DMS114 treated with DMSO at 0.1 percent for 48 hours (cell line): ENCODE data around the gene MAD1L1.
"Not testable (repeated sequence)": the region's sequence is repeated elsewhere in the genome, so short reads cannot be mapped to it uniquely, and the experiment has no call there.

Experiments used
- DNase-seq: peaks from one replicate; lab custom pipeline; 2025; ENCODE audit not compliant: unreplicated experiment; lab: John Stamatoyannopoulos, UW

The MAD1L1 gene

DNA sequence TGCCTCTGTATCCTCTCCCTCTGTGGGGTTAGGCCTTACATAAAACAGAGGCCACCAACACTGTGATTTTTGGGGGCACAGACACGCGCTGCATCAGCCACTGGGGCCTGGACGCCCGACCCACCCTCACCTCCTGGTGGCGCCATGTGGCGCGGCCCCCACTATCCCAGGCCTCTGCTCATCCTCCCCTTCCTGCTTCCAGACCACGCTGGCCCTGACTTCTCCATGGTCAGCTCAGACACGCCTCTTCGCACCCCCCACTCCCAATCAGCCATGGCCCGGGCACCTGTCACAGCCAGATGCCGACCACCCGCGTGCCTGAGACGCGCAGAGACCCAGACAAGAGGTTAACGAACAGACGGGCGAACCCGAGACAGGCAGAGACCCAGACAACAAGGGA is 298.7 kb downstream of the MAD1L1 start:
- DNase-seq = no peak

GRCh38 chr7:1933066-1933750 is 299.5 kb downstream of the MAD1L1 start:
- DNase-seq = no peak

DNA sequence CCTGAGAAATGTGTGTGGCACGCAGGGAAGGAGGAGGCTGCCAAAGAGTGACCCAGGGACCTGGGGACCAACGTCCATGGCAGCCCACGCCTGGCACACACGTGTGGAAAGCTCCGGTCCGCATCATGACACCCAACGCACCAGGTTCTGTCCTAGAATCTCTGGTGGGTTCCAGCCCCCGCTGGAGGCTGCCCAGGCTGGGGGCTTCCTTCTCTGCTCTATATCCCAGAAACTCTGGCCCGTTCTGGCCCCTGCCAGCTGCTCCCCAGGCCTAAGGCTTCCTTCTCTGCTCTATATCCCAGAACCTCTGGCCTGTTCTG is 300.8 kb downstream of the MAD1L1 start:
- DNase-seq = no peak

DNA sequence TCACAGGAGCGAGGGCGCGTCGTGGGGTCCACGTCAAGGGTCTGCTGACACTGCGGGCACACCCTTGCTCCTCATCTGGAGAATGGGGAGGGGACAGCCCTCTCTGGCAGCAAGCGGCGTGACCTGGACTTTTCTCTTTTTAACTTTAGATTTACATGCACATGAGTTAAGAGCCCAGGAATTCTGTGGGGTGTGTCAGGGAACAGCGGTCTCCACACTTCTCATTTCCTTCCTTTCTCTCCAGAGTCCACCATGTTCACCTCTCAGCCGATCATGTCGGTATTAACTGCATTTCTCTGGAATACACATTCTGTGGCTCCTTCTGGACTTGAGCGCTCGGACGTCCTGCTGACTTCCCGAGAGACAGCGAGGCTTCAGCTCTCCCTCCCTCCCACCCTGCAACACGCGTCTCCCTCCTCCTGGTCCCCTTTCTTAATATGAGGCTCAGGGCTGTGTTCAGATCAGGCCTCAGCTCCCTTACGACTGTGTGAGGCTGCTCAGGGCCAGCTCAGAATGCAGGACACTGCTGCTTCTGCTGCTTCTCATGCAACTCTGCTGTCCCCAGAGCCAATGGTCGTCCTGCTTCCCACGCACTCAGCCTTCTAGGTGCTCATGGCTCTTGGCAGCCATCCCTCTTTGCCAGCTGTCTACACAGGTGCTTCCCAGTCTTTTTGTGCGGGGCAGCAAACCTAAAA is 301.3 kb downstream of the MAD1L1 start:
- no peak for DNase-seq

GRCh38 chr7:1930381-1931065 is 302.2 kb downstream of the MAD1L1 start:
- no peak for DNase-seq

GRCh38 chr7:1929349-1929925 is 303.3 kb downstream of the MAD1L1 start:
- DNase-seq = not testable (repeated sequence)

GRCh38 chr7:1928645-1929348 is 303.9 kb downstream of the MAD1L1 start:
- DNase-seq = no peak

- DNase-seq = no peak
Observed at GRCh38 chr7:1927937-1928644, 304.7 kb downstream of the MAD1L1 start.

DNA sequence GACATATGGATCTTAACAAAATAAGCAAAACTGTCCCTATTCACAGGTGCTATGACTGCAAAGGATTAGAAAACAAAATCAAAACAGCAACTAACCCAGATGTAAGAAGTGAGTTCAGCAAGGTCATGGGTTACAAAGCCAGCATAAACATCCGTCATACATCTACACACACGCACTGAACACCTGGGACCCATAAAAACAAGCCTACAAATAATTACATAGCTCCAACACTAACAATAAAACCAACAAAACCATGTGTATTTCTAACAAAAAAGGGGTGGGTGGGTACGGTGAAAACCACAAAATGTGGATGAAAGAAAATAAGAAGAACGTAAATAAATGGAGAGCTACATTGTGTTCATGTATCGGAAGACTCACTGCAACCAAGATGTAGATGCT is 305.8 kb downstream of the MAD1L1 start:
- DNase-seq = no peak

DNA sequence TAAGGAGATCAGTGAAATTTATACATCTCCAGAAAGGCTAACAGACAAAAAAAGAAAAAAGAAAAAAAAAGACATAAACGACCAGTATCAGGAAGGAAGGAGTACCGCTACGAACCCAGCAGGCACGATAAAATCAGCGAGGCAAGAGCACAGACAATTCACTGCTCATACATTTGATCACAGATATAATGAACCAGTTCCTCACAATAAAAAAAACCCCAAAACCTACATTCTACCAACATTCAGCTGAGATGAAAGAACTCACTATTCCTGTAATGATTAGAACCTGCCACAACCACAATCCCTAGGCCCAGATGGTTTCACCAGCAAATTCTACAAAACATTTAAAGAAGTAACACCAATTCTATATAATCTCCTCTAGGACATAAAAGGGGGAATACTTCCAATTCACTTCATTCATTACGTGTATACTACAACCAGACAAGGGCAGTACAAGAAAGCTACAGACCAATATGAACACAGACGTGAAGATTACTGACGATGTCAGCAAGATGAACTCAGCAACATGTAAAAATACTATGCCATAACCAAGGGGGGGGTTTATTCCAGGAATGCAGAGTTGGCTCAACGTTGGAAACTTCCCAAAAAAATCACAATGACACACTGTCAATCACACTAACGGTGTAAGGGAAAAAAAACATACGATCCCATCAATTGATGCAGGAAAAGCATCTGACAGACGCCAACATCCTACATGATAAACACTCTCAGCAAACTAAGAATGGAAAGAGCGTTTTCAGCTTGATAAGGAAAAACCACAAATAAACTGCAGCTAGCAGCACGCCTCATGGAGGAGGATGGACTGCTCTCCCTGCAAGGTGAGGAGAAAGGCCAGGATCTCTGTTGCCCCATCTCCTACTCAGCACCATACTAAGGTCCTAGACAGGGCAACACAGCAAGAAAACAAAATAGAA is 306.5 kb downstream of the MAD1L1 start:
- no peak for DNase-seq

- no peak for DNase-seq
Observed at GRCh38 chr7:1925349-1925748, 307.4 kb downstream of the MAD1L1 start.

- no peak for DNase-seq
Observed at GRCh38 chr7:1924258-1924817, 308.4 kb downstream of the MAD1L1 start.

- no peak for DNase-seq
Observed at GRCh38 chr7:1923409-1924257, 309.1 kb downstream of the MAD1L1 start.

DNA sequence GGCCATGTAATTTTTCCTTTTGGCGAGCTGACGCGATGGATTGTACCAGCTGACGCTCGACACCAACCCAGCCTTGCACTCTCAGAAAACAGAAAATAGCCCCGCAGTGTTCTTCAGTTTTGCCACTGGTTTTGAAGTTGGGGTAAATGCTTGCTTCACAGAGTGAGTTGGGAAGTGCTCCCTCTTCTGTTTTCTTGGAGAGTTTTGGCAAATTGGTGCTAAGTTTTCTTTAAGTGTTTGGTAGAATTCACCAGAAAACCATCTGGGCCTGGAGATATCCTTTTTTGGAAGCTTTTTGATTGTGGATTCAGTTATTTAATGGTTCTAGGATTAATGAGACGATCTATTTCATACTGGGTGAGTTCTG is 309.9 kb downstream of the MAD1L1 start:
- no peak for DNase-seq

- no peak for DNase-seq
Observed at GRCh38 chr7:1922071-1922869, 310.5 kb downstream of the MAD1L1 start.

DNA sequence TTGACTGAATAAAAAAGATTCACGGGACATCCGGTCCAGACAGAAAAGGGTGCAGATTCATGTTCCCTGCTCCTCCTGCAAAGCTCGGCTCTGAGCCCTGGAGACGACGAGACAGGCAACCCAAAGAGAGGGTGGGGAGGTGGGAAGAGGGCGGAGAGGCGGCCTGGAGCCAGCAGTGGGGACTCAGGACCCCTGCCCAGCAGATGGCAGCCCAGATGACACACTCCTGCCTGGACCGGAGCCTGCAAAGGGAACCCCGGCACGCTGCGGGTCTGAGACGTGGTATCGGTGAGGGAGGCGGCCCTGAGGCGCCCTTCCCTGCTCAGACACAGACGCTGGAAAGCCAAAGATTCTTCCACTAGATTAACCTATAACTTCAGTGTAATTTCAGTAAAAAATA is 311.9 kb downstream of the MAD1L1 start:
- no peak for DNase-seq

GRCh38 chr7:1920266-1920681 is 312.5 kb downstream of the MAD1L1 start:
- DNase-seq = no peak
